GM13977 (cell line): Measurements from ENCODE around the gene CCPG1.

Experiments used
- DNase-seq: peaks from one replicate; pipeline ENCODE4 v3.0.0; 2012; ENCODE audit warnings: low spot score
- CTCF ChIP-seq: IDR thresholded peaks from 2 replicates; pipeline ENCODE4 v1.5.1; 2012; ENCODE audit warnings: mild to moderate bottlenecking, control low read depth; ENCODE audit not compliant: insufficient read depth; ENCODE audit errors: extremely low read depth, missing control alignments
- in situ Hi-C: fragments of 300-500 bp; cut with MboI; formaldehyde crosslinking; loops from one replicate; pipeline ENCODE4 v1.12.0; 2022; ENCODE audit warnings: low sequenced_read_pairs, low pct_unique_long_range_greater_than_20kb, mixed read lengths, inconsistent platforms; ENCODE audit not compliant: unreplicated experiment

Gene CCPG1

GRCh38 chr15:55320238-55320550, 88.0 kb downstream of the CCPG1 start:
- no peak for DNase-seq
- no peak for TF ChIP-seq CTCF
- in situ Hi-C loops: no loop called here

GRCh38 chr15:55319537-55320237, 88.5 kb downstream of the CCPG1 start:
- no peak for TF ChIP-seq CTCF
- in situ Hi-C loops: no loop called here
- peak; percentile 57 for DNase-seq

GRCh38 chr15:55318588-55319494, 89.3 kb downstream of the CCPG1 start, which contains the start of the genes PIGB and PIGBOS1:
Gene PIGB, plus strand, starts transcription at chr15:55319222. Its CDS starts 29 bp downstream, at chr15:55319251.
Gene PIGBOS1, minus strand, starts transcription at chr15:55319123. Its CDS starts 1,331 bp downstream, at chr15:55317792.
- peak; percentile 78 for DNase-seq
- in situ Hi-C loops: no loop called here
- TF ChIP-seq CTCF: no peak
